Measurements from ENCODE around the gene LCOR. TPM values are rescaled to one million over a fixed set of nuclear protein-coding genes. Genes with fewer than 3 reads are reported as not detected.

The LCOR gene
- total RNA-seq, 4 donors from 2014 or later: 47.2 to 86.4 (median 60.0) TPM

DNA sequence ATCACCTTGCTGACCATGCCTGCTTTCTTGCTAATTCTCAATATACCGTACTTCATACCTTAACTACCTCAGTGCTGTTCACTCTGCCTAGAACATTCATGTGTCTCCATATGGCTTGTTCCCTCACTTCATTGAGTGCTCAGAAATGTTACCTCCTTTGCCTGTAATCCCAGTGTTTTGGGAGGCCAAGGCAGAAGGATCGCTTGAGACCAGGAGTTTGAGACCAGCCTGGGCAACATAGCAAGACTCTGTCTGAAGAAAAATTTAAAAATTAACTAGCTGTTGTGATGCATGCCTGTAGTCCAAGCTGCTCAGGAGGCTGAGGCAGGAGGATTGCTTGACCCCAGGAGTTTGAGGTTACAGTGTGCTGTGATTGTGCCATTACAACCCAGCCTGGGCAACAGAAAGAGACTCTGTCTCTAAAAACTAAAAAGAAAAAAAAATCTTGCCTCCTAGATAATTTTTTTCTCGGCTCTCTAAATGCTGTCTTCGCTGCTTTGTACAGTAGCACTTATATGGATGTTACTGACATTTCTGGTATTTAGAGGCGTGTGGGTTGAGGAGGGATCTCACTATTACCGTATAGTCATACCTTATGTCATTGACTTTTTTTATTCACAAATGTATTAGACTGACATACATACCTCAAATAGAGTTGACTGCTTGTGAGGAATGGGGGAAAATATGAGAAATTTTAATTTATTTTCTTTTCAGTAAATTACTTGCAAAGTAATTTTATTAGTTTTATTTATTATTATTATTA lies 63.7 kb downstream of the LCOR start:
- H3K4me1 ChIP-seq: peaks cover 0 to 9% (median 0%) of the 10 kb centered on the region in 4 donors
- WGBS, 2 donors (ENCODE audit: low coverage in 1 of 2): 89 to 92% methylated on average over 5 to 6 of the region's 6 CpGs
- no peak overlapping the region for H3K4me3 ChIP-seq
- in situ Hi-C loops (cut with MboI; ENCODE audit: low pct_ligation_motif_present in 1 of 4, low pct_unique_long_range_greater_than_20kb in 1 of 4, low sequenced_read_pairs in 3 of 4): no loop called here
- no peak overlapping the region for H3K27ac ChIP-seq
- no peak for DNase-seq
- peaks cover 0 to 4% of the 10 kb centered on the region in 2 donors for H3K9me3 ChIP-seq
- H3K27me3 ChIP-seq: no peaks in the 10 kb centered on the region
- TF ChIP-seq POLR2AphosphoS5 (IDR thresholded peaks at IDR 0.05) (no peak), POLR2A (IDR thresholded peaks at IDR 0.05) (no peak), EP300 (IDR thresholded peaks at IDR 0.05; ENCODE audit: low read depth) (no peak)
- TF ChIP-seq, protein P1, sequence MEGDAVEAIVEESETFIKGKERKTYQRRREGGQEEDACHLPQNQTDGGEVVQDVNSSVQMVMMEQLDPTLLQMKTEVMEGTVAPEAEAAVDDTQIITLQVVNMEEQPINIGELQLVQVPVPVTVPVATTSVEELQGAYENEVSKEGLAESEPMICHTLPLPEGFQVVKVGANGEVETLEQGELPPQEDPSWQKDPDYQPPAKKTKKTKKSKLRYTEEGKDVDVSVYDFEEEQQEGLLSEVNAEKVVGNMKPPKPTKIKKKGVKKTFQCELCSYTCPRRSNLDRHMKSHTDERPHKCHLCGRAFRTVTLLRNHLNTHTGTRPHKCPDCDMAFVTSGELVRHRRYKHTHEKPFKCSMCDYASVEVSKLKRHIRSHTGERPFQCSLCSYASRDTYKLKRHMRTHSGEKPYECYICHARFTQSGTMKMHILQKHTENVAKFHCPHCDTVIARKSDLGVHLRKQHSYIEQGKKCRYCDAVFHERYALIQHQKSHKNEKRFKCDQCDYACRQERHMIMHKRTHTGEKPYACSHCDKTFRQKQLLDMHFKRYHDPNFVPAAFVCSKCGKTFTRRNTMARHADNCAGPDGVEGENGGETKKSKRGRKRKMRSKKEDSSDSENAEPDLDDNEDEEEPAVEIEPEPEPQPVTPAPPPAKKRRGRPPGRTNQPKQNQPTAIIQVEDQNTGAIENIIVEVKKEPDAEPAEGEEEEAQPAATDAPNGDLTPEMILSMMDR (IDR thresholded peaks at IDR 0.05): no peak
- intact Hi-C loops (cut with DNase I; ENCODE audit: low total_unique reads): no loop called here
- peaks cover 0 to 4% (median 2%) of the 10 kb centered on the region in 4 donors for H3K36me3 ChIP-seq

DNA sequence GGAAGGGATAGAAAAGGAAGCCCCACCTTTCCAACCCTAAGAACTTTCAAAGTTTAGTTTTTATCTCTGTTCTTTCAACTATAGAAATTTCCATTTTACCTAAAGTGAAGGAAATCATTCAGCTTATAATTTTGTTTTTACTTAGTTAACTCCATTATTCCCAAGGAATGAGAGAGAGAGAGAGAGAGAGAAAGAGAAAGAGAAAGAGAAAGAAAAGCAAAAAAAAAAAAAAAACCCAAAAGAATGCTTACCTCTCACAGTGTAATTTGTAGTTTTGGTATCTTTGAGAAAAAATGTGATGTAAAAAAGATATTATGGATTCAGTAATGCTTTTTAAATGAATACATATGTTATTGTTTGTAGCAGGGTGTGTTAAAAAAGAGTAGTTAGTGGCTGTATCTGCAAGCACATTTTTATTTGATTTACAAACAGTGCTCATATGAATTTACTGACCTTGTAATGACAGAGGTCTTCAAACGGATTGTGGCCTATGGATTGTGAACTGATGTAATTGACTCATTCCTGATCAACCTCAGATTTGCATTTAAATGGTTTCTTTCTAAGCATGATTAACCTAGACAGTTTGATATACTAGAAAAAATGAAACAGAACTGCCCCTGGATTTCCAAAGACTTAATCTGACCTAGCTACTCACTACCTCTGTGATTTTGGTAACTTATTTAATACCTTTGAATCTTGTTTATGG lies 64.9 kb downstream of the LCOR start:
- Histone ChIP-seq H3K4me1 (peaks cover 0 to 9% (median under 1%) of the 10 kb centered on the region in 4 donors), H3K36me3 (peaks cover 0 to 4% (median under 1%) of the 10 kb centered on the region in 4 donors), H3K9me3 (peaks cover 0 to 4% of the 10 kb centered on the region in 2 donors), H3K4me3 (no peak overlapping the region), H3K27ac (no peak overlapping the region), H3K27me3 (no peaks in the 10 kb centered on the region)
- in situ Hi-C loops (cut with MboI; ENCODE audit: low pct_ligation_motif_present in 1 of 4, low pct_unique_long_range_greater_than_20kb in 1 of 4, low sequenced_read_pairs in 3 of 4): no loop called here
- no peak for TF ChIP-seq POLR2A (IDR thresholded peaks at IDR 0.05)
- TF ChIP-seq POLR2AphosphoS5 (IDR thresholded peaks at IDR 0.05): no peak
- no peak for TF ChIP-seq EP300 (IDR thresholded peaks at IDR 0.05; ENCODE audit: low read depth)
- TF ChIP-seq, protein P1 (IDR thresholded peaks at IDR 0.05): no peak
- no peak for DNase-seq
- intact Hi-C loops (cut with DNase I; ENCODE audit: low total_unique reads): no loop called here
- 8 to 15% methylated on average over 1 of the region's 1 CpG for WGBS, 2 donors (ENCODE audit: low coverage in 1 of 2)

- WGBS, 2 donors (ENCODE audit: low coverage in 1 of 2): 80 to 100% methylated on average over 1 of the region's 1 CpG
- intact Hi-C loops (cut with DNase I; ENCODE audit: low total_unique reads): no loop called here
Observed at GRCh38 chr10:96902117-96902516, 70.0 kb downstream of the LCOR start.

More at GRCh38 chr10:96902117-96902516, 70.0 kb downstream of the LCOR start:
- no peak overlapping the region for H3K27ac ChIP-seq
- H3K4me1 ChIP-seq: peaks cover 0 to 11% (median 7%) of the 10 kb centered on the region in 4 donors
- H3K4me3 ChIP-seq: no peak overlapping the region
- no peak for DNase-seq
- no peaks in the 10 kb centered on the region for H3K27me3 ChIP-seq
- TF ChIP-seq POLR2A (IDR thresholded peaks at IDR 0.05) (no peak), EP300 (IDR thresholded peaks at IDR 0.05; ENCODE audit: low read depth) (no peak), POLR2AphosphoS5 (IDR thresholded peaks at IDR 0.05) (no peak)
- TF ChIP-seq, protein P1 (IDR thresholded peaks at IDR 0.05): no peak
- no peaks in the 10 kb centered on the region for H3K36me3 ChIP-seq
- in situ Hi-C loops (cut with MboI; ENCODE audit: low pct_ligation_motif_present in 1 of 4, low pct_unique_long_range_greater_than_20kb in 1 of 4, low sequenced_read_pairs in 3 of 4): no loop called here
- H3K9me3 ChIP-seq: no peaks in the 10 kb centered on the region
